ENCODE results near the gene POLR2E. TPM values are rescaled to one million over a fixed set of nuclear protein-coding genes. Genes with fewer than 3 reads are reported as not detected.

POLR2E gene
- total and polyA plus RNA-seq, 8 donors: 40.0 to 69.4 (median 61.3) TPM

GRCh38 chr19:1060689-1061088 is 34.5 kb downstream of the POLR2E start:
- Histone ChIP-seq H3K36me3 (no peaks in the 10 kb centered on the region), H3K27me3 (peaks cover 0 to 6% (median 0%) of the 10 kb centered on the region in 4 donors), H3K9me3 (no peaks in the 10 kb centered on the region), H3K4me3 (no peak overlapping the region), H3K27ac (no peak overlapping the region), H3K4me1 (peaks cover 0 to 5% (median 0%) of the 10 kb centered on the region in 3 donors)
- no peak for ATAC-seq
- FAIRE-seq: no peak
- WGBS, 2 donors: 82 to 88% methylated on average over 5 of the region's 5 CpGs
- TF ChIP-seq CTCF (IDR thresholded peaks at IDR 0.05): no peak
- intact Hi-C loops (cut with DNase I): no loop called here
- DNase-seq: no peak

GRCh38 chr19:1058112-1058511 is 37.1 kb downstream of the POLR2E start:
- H3K4me3 ChIP-seq: no peak overlapping the region
- intact Hi-C loops (cut with DNase I): no loop called here
- no peaks in the 10 kb centered on the region for H3K9me3 ChIP-seq
- no peaks in the 10 kb centered on the region for H3K36me3 ChIP-seq
- TF ChIP-seq CTCF (IDR thresholded peaks at IDR 0.05): no peak
- DNase-seq (no peak), ATAC-seq (no peak), FAIRE-seq (no peak)
- no peak overlapping the region for H3K27ac ChIP-seq
- no peaks in the 10 kb centered on the region for H3K27me3 ChIP-seq
- no peaks in the 10 kb centered on the region for H3K4me1 ChIP-seq
- WGBS, 2 donors: 93 to 95% methylated on average over 5 of the region's 5 CpGs

GRCh38 chr19:1057176-1057855 is 37.9 kb downstream of the POLR2E start:
- ATAC-seq (peak in 1 of 4 donors; percentile 21), DNase-seq (no peak), FAIRE-seq (no peak)
- Histone ChIP-seq H3K4me3 (no peak overlapping the region), H3K9me3 (no peaks in the 10 kb centered on the region), H3K4me1 (no peaks in the 10 kb centered on the region), H3K36me3 (no peaks in the 10 kb centered on the region), H3K27ac (no peak overlapping the region), H3K27me3 (no peaks in the 10 kb centered on the region)
- WGBS, 2 donors: 69 to 72% methylated on average over 3 of the region's 3 CpGs
- intact Hi-C loops (cut with DNase I): no loop called here
- TF ChIP-seq CTCF (IDR thresholded peaks at IDR 0.05): no peak

- no peak for TF ChIP-seq CTCF (IDR thresholded peaks at IDR 0.05)
- intact Hi-C loops (cut with DNase I): no loop called here
- Histone ChIP-seq H3K36me3 (no peaks in the 10 kb centered on the region), H3K9me3 (no peaks in the 10 kb centered on the region), H3K27me3 (no peaks in the 10 kb centered on the region), H3K4me3 (no peak overlapping the region), H3K4me1 (no peaks in the 10 kb centered on the region), H3K27ac (no peak overlapping the region)
- ATAC-seq (no peak), FAIRE-seq (no peak), DNase-seq (peak in 1 of 6 donors; percentile 62)
- 93 to 98% methylated on average over 20 of the region's 20 CpGs for WGBS, 2 donors
Measured at GRCh38 chr19:1055886-1056620, 39.1 kb downstream of the POLR2E start.

- H3K36me3 ChIP-seq: no peaks in the 10 kb centered on the region
- H3K4me1 ChIP-seq: no peaks in the 10 kb centered on the region
- H3K27ac ChIP-seq: no peak overlapping the region
- no peak overlapping the region for H3K4me3 ChIP-seq
- intact Hi-C loops (cut with DNase I): no loop called here
- DNase-seq (no peak), ATAC-seq (no peak), FAIRE-seq (no peak)
- TF ChIP-seq CTCF (IDR thresholded peaks at IDR 0.05): no peak
- WGBS, 2 donors: 93 to 94% methylated on average over 14 of the region's 14 CpGs
- H3K9me3 ChIP-seq: no peaks in the 10 kb centered on the region
- H3K27me3 ChIP-seq: no peaks in the 10 kb centered on the region
Measured at GRCh38 chr19:1055028-1055425, 40.1 kb downstream of the POLR2E start.
